Activated naive CD4-positive, alpha-beta T cell treated with Interleukin-2 at 50 U/mL for 16 hours (primary cell): ENCODE results near the gene B4GALNT1.

ENCODE experiments used
- DNase-seq: peaks from one replicate; pipeline ENCODE4 v3.0.0-alpha.2; 2020

The B4GALNT1 gene

DNA sequence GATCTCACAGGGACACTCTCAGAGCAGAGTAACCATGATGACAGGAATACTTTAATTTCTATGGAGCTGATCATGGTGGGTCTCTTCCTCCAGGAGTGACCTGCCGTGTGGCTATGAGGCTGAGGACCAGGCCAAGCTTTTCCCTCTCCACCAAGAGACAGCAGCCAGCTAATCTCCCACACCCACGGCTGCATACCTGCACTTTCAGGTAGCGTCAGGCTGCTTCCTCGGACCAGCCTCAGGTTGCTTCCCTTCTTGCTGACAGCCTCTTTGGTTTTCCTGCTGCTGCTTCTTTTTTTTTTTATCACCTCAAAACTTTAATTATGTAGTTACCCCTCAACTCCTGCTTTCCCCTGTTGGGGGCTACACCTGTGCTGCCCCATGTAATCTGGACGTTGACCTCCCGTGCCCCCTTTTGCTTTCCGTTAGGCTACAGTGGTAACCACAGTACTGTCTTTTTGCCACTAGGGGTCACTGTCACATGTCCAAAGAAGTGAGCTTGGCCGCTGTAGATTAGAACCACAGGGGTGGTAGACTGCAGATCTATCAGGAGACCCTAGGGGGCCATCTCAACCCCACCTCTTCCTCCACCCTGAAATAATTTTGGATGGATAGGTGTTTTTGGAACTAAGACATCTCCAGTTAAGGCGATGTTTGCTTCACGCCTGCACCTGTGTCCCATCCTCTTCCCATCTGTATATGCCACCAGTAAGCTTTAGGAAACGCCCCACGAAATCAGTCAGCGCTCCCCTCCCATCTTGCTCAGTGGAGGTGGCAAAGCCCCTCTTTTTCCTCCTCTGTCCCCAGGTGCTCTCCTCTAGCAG, 49.8 kb downstream of the B4GALNT1 start:
- DNase-seq = peak; percentile 62

DNA sequence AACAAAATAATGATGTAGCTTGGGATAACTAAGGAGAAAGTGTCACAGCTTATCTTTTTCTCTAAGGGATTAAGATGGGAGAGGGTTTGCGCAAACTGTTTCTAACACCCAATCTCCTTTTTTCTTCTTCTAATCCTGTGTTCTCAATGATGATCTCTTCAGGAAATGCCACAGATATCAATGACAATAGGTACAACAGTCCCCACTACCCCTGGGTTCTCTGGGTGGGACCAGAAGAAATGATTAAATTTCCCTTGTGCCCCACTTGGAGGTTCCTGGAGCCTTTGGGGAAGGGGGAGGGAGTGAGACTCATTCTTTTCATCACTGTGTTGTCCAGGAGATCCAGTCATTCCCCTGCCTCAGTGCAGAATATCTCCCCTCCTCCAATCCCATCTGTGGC, 50.6 kb downstream of the B4GALNT1 start:
- no peak for DNase-seq

DNA sequence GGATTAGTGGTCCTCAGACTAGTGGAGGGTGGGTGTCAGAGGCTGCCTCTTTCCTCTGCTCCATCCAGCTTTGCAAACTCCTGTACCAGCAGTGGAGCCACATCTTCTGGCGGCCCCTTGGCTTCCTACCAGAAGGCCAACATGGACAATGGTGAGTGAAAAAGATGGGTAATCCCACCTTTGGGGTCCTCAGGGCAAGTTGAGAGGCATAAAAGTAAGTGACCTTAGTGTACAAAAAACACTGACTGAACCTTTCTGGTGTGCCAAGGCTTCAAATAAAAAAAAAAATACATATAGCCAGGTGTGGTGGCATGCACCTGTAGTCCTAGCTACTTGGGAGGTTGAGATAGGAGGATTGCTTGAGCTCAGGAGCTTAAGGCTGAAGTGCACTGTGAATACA, 51.2 kb downstream of the B4GALNT1 start:
- DNase-seq = no peak

DNA sequence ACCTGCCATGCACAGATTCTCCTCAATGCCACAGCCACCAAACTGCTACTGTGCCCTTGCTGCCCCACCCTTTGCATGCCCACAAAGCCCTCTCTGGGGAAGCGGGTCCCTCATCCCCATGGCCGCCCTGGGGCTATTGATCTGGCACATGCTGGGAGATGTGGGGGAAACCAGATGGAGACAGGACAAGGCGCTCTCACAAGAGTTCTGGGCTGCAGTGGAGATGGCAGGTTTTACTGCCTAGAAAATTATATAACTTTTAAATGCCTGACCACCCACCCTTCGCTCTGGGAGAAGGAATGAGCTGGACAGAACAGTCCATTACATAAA, 52.6 kb downstream of the B4GALNT1 start:
- no peak for DNase-seq

DNA sequence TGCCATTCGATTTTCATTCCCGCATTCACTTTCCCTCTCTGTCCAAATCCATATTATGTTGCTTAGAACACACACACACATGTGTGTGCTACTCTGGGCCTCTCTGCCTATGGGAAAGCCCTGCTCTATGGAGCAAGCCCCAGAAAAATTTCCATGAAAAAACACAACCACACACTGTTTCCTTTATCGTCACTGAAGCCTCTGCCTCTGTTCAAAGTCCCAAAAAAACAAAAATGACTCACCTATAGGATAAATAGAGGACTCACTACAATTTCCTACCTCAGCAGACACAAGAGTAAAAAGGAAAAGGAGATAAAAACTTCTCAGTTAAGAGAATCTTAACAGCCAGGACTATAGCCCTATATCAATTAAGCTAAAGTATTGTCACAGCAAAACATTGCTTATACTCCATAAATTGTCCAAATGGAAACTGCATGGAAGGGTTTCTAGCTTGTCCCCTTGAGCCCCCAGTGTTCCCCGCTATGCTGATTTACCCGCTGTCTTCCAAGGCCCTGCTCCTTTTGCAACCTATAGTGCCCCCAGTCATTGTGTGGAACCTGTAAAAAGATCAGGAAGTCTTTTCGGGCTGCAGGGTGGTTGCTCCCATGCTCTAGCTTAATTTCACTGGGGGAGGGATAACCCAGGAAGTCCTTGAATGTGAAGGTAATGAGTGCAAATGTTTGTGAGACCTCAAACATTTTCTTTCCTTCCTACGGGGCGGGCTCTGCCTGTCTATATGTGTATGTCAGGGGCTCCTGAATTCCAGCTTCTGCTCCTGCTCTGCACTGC, 53.1 kb downstream of the B4GALNT1 start:
- DNase-seq = no peak

DNA sequence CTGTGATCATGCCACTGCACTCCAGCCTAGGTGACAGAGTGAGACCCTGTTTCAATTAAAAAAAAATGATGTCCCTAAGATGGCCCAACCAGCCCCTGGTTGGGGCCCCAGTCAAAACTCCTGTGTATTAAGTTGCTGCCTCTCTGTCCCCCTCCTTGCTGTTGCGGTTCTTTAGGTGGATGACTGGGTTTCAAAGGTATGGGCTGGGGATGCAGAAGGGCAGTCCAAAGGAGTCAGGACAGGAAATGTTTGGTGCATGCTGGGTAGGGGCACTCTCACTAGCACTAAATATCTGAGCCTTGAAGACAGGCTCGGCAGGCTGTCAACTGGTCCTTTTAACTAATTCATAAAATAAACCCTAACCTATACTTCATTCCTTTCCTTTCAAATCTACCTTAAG, 54.0 kb downstream of the B4GALNT1 start:
- DNase-seq = no peak

DNA sequence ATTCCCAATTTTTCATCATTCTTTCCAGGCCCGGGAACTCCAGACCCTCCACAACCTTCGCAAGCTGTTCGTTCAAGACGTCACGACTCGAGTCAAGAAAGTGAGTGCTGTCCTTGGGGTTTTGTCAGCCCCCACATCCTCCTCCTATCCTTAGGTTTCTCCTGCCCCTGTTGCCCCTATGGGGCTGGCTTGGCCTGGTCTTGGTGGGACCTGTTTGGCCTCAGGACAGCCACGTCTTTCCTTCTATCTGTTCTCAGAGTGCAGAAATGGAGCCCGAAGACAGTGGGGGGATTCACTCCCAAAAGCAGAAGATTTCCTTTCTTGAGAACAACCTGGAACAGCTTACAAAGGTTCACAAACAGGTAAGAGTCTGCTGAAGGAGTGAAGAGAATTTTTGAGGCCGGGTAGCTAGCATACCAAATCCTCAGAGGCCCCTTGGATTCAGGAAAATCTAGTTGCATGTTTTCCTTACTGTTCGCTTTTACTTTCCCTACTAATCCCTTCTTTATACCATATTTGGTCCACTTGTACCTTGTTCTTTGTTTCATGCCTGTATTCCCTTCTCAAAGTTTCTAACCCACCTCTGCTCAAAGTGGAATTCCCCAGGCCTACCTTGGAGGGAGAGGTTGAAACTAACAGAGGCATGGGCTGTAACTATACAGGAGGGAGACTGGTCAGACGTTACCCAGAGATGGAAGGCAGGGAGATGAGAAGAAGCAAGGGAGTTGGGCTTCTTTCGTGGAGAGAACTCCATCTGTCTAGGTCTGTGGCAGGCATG, 54.8 kb downstream of the B4GALNT1 start:
- no peak for DNase-seq

DNA sequence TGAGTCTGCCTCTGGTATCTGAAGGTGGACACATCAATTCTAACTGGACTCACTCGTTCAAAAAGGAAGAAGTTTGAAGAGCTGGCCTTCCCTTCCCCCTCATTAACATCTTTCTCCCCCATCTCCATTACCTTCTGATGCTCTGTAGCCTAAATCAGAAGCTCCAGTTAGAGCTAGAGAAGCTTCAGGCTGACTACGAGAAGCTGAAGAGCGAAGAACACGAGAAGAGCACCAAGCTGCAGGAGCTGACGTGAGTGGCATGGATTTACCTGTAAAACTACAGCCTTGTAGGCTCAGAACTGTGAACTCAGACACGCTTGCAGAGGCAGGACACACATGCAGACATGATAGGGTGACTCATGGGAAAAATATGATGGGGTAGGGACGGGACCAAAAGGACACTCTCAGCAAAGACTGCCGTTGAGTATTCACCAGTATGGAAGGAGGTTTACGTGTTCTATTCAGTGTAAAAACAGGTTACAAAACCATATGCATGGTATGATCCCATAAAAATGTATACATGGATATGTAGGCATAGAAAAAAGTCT, 56.3 kb downstream of the B4GALNT1 start:
- DNase-seq = no peak
